Stomach smooth muscle (tissue), 2 donors: Measurements from ENCODE around the gene PTGES.

Experiments
- H3K27ac ChIP-seq: one replicate; pipeline ENCODE4 v1.7.0; 2013; ENCODE audit warnings: mild to moderate bottlenecking, low read length, inconsistent platforms
- H3K27me3 ChIP-seq, 2 donors: one replicate each; pipeline ENCODE4 v1.7.0; 2013; ENCODE audit warnings: low read length in 2 of 2; ENCODE audit not compliant: insufficient read depth in 2 of 2, control insufficient read depth in 1 of 2
- H3K36me3 ChIP-seq, 2 donors: one replicate each; pipeline ENCODE4 v1.7.0; 2013; ENCODE audit warnings: low read length in 2 of 2; ENCODE audit not compliant: control insufficient read depth in 2 of 2, insufficient read depth in 2 of 2
- H3K4me1 ChIP-seq: one replicate; pipeline ENCODE4 v1.7.0; 2013; ENCODE audit warnings: low read length; ENCODE audit not compliant: control insufficient read depth, insufficient read depth
- H3K4me3 ChIP-seq, 2 donors: one replicate each; pipeline ENCODE4 v1.7.0; 2013; ENCODE audit warnings: low read length in 2 of 2
- H3K9ac ChIP-seq, 2 donors: one replicate each; pipeline ENCODE4 v1.7.0; 2013; ENCODE audit warnings: low read length in 2 of 2, mild to moderate bottlenecking in 1 of 2
- H3K9me3 ChIP-seq, 2 donors: one replicate each; pipeline ENCODE4 v1.7.0; 2013; ENCODE audit warnings: low read length in 2 of 2; ENCODE audit not compliant: control insufficient read depth in 2 of 2
- donor health status: healthy.
- donor health status: Pancreatic carcinoma.

The PTGES gene

DNA sequence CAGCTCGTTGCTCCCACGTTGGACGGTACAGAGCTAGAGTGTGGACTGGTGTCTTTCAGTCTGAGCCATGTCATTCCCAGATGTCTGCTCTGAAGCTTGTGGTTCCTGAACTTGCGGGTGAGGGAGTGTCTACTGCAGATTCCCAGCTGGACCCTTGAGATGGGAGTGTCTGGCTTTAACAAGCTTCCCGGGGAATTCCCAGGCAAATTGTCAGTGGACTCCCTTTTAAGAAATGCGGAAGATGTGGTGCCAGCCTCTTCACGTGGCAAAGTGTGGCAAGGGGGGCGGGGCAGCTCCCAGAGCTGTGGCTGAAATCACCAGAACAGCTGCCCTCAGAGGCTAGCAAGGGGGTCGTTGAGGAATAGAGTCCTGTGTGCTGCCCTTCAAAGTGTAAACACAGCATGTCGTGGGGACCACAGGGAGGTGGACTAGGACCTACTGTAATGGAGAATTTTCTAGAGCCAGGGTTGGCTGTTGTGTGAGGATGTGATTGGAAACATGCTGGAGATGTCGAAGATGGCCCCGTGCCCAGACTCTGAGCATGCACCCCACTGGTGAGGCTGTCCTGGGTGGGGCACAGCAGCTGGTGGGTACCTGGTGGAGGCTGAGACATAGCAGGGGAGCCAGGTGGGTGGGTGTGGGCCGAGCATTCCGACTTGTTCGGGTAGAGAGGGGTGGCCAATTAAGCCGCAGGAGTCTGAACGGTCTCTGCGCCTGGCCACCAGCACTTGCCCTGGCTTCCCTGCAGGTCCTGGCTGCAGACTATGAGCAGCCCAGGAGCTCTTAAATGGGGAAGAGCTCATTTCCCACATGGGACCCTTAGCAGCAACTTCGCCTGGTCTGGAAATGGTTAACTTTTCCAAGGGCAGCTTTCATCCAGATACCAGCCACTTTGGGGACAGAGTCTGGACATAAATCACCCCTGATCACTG lies 50.0 kb downstream of the PTGES start:
- Histone ChIP-seq H3K27me3 (no peaks in the 10 kb centered on the region), H3K9ac (no peak overlapping the region), H3K36me3 (no peaks in the 10 kb centered on the region), H3K4me3 (peak overlapping the region in 1 of 2 donors; percentile 55), H3K4me1 (peaks cover 24% of the 10 kb centered on the region), H3K9me3 (no peaks in the 10 kb centered on the region), H3K27ac (peak overlapping the region; percentile 76)

DNA sequence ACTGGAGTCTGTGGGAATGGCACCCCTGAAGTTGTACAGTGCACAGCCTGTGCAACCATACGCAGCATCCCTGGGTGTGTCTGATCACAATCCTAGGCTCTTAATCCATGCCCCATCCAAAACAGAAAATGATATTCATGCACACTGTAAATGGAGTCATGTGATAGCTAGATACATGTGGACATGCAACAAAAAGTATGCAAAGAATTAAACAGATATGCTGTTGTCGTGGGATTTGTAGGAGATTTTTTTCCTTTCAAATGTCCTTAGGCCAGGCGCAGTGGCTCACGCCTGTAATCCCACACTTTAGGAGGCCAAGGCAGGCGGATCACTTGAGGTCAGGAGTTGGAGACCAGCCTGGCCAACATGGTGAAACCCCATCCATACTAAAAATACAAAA lies 51.3 kb downstream of the PTGES start:
- Histone ChIP-seq H3K27me3 (no peaks in the 10 kb centered on the region), H3K9me3 (no peaks in the 10 kb centered on the region), H3K4me1 (peaks cover 37% of the 10 kb centered on the region), H3K9ac (no peak overlapping the region), H3K36me3 (no peaks in the 10 kb centered on the region), H3K4me3 (no peak overlapping the region), H3K27ac (no peak overlapping the region)

DNA sequence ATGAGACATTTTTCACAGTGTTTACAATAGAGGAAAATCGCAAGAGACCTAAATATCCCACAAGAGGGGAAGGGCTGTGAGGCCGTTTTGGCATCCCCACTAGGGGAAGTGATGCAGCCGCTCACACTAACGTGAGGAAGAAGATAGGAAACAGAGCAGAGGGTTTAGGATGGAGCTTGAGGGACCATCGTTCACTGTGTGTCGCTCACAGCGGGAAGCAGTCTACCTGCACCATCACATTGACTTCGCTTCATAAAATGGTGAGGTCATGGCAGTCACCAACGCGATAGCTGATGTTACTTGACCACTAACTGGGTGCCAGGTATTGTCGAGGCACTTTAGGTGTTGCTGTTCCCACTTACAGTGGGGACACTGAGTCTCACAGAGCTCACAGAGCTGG lies 51.8 kb downstream of the PTGES start:
- no peak overlapping the region for H3K9ac ChIP-seq
- no peaks in the 10 kb centered on the region for H3K27me3 ChIP-seq
- H3K9me3 ChIP-seq: no peaks in the 10 kb centered on the region
- H3K36me3 ChIP-seq: no peaks in the 10 kb centered on the region
- peaks cover 37% of the 10 kb centered on the region for H3K4me1 ChIP-seq
- H3K27ac ChIP-seq: no peak overlapping the region
- H3K4me3 ChIP-seq: no peak overlapping the region

DNA sequence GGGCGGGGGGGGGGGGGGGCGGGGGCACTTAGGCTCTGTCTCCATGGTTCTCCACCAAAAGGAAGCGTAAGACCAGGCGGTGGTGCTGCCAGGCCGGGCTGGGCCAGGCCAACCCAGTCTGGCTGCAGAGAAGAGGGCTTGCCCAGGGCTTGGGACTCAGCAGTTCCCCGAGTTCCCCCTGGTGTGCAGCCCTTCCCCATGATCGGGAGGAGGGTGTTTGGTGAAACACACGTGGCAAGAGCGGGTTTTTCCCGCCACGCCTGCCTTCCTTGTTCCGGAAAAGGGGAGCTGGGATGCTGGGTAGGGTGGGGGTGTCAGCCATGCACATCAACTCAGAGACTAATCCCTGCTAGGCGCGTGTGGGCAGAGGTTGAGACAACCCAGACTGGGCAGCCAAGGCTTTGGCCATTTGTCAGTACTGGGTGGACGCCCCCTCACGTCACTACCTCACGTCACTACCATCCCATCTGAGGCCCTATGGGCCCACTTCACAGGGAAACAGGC lies 54.5 kb downstream of the PTGES start:
- H3K27ac ChIP-seq: no peak overlapping the region
- H3K4me3 ChIP-seq: no peak overlapping the region
- no peaks in the 10 kb centered on the region for H3K9me3 ChIP-seq

DNA sequence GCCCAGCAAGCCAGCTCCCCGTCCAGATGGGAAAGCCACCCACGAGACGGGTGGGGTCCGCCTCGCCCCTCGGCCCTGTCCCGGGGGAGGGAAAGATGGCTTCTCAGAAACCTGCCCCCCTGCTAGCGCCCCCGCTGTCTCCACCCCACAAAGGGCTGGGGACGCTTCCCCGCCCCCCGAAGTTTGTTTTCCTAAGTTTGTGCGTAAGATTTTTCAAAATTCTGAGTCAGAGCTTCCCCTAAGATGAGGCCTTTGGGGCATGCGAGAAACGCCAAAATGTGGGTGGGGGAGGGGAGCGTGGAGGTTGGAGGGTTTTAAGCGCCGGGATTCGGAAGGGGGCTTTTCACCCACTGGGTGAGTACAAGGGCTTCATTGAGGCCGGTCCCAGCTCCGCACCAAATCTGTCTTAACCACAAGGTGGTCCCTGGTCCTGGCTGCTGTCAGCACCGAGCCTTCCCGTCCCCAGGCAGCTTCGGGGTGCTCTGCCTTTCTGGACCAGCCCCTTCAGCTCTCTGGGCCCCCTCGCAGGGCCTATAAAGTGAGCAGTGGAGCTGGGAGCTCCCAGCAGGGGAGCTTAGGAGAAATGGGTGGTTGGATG lies 55.1 kb downstream of the PTGES start:
- peak overlapping the region; percentile 25 to 68 for H3K4me3 ChIP-seq
- peak overlapping the region in 1 of 2 donors; percentile 22 for H3K9ac ChIP-seq
- peaks cover 21% of the 10 kb centered on the region for H3K4me1 ChIP-seq
- H3K27ac ChIP-seq: no peak overlapping the region
- no peaks in the 10 kb centered on the region for H3K36me3 ChIP-seq
- no peaks in the 10 kb centered on the region for H3K9me3 ChIP-seq
- no peaks in the 10 kb centered on the region for H3K27me3 ChIP-seq

More for the DNA sequence above, 54.5 kb downstream of the PTGES start:
- peaks cover 27% of the 10 kb centered on the region for H3K4me1 ChIP-seq
- no peaks in the 10 kb centered on the region for H3K27me3 ChIP-seq
- H3K9ac ChIP-seq: no peak overlapping the region
- H3K36me3 ChIP-seq: no peaks in the 10 kb centered on the region

DNA sequence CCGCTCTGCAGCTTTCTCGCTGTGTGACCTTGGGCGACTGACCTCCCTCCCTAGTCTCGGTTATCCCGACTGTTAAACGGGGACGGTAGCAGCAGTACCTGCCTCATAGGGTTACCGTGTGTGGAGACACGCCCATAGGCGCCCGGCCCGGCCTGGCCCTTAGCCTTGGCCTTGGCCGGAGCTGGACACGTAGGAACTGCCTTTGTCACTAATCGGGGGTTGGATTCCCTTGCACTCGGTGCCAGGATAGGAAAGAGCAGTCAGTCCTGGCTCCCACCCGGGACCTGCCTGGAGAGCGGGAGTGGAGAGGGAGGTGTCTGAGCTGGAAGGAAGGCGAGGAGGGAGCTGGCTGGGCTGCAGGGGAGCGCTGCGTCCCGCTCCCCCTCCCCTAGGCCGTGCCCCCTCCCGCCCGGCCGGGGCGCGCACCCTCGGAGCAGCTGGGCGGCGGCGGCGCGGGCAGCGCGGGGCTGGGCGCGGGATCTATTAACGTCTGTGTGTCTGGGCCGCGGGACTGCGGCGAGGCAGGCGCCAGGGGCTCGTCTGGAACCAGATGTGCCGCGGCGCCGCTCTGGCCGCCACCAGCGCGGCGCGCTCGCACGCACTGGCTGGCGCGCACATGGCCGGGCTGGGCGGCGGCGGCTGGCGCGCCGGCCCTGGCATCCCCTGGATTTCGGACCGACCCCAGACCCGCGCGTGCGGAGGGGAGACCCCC lies 55.7 kb downstream of the PTGES start:
- H3K4me3 ChIP-seq: peak overlapping the region; percentile 65 to 68
- peak overlapping the region in 1 of 2 donors; percentile 38 for H3K9ac ChIP-seq
- no peaks in the 10 kb centered on the region for H3K36me3 ChIP-seq
- H3K9me3 ChIP-seq: no peaks in the 10 kb centered on the region
- H3K27me3 ChIP-seq: no peaks in the 10 kb centered on the region
- peak overlapping the region; percentile 18 for H3K27ac ChIP-seq
- H3K4me1 ChIP-seq: peaks cover 17% of the 10 kb centered on the region

DNA sequence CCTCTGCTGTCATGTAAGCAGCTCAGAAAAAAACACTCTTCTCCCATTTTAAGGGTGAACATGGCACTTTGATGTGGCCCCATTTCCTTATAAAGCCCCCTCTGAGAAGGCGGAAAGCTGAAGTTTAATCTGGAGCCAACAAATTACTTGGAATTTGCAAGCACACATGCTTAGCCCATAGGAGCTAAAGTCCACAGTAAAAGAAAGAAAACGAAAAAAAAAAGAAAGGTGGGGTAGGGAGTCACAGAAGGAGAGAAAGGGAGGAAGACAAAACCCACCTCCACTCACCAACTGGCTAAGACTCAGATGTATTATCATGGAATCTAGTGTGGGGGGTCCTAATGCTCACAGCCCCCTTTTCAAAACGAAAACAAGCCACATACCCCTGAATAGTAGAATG lies 57.0 kb downstream of the PTGES start:
- Histone ChIP-seq H3K9ac (no peak overlapping the region), H3K4me1 (peaks cover 17% of the 10 kb centered on the region), H3K9me3 (no peaks in the 10 kb centered on the region), H3K27ac (no peak overlapping the region), H3K27me3 (no peaks in the 10 kb centered on the region), H3K36me3 (no peaks in the 10 kb centered on the region), H3K4me3 (no peak overlapping the region)

DNA sequence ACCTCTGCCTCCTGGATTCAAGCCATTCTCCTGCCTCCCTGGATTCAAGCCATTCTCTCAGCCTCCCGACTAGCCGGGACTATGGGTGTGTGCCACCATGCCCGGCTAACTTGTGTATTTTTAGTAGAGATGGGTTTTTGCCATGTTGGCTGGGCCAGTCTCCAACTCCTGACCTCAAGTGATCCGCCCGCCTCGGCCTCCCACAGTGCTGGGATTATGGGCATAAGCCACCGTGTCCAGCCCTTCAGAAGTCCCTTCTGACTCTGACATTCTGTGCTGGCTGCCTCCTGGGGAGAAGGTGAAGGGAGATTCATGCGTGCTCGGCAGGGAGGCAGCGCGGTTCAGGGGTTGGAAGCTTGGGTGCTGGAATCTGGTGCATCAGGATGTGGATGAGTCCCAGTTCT lies 58.6 kb downstream of the PTGES start:
- no peaks in the 10 kb centered on the region for H3K27me3 ChIP-seq
- peaks cover 17% of the 10 kb centered on the region for H3K4me1 ChIP-seq
- no peak overlapping the region for H3K9ac ChIP-seq
- H3K9me3 ChIP-seq: no peaks in the 10 kb centered on the region
- H3K27ac ChIP-seq: no peak overlapping the region
- H3K36me3 ChIP-seq: no peaks in the 10 kb centered on the region
- H3K4me3 ChIP-seq: no peak overlapping the region

DNA sequence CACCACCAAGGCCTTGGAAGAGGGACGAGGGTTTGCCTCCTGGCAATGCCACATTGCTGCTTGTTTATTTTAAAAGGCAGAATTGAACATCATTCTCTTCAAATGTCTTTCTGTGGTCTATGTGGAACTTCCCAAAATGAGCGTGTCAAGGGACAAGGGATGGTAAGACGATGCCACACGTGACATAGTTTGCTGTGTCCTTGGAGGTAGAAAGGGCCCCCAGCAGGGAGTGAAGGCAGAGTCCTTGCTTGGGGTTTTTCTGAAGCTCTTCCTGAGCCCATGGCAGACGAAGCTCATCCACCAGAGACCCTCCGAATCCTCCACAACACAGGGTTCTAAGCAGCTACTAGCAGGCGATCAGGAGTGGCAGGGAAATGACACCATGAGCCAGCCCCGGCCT lies 59.1 kb downstream of the PTGES start:
- H3K36me3 ChIP-seq: no peaks in the 10 kb centered on the region
- H3K27me3 ChIP-seq: no peaks in the 10 kb centered on the region
- no peaks in the 10 kb centered on the region for H3K9me3 ChIP-seq
- no peak overlapping the region for H3K9ac ChIP-seq
- peaks cover 17% of the 10 kb centered on the region for H3K4me1 ChIP-seq
- no peak overlapping the region for H3K4me3 ChIP-seq
- H3K27ac ChIP-seq: no peak overlapping the region

DNA sequence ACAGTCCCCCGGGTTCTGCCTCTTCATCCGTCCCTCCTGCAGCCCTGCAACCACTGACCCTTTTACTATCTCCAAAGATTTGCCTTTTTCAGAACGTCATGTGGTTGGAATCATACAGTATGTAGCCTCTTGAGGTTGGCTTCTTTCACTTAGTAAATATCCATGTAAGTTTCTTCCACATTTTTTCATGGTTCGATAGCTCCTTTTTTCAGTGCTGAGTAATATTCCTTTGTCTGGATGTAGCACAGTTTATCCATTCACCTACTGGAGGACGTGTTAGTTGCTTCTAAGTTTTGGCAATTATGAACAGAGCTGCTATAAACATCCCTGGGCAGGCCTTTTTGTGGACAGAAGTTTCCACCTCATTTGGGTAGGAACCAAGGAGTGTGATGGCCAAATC lies 60.3 kb downstream of the PTGES start:
- Histone ChIP-seq H3K9ac (no peak overlapping the region), H3K27ac (no peak overlapping the region), H3K4me3 (no peak overlapping the region), H3K4me1 (peaks cover 13% of the 10 kb centered on the region), H3K27me3 (no peaks in the 10 kb centered on the region), H3K36me3 (no peaks in the 10 kb centered on the region), H3K9me3 (no peaks in the 10 kb centered on the region)
